ENCODE data around the gene SLC51A.

- no peak for TF ChIP-seq EZH2 (IDR thresholded peaks at IDR 0.05; ENCODE audit: insufficient read depth, low read length)
- TF ChIP-seq, protein P1, sequence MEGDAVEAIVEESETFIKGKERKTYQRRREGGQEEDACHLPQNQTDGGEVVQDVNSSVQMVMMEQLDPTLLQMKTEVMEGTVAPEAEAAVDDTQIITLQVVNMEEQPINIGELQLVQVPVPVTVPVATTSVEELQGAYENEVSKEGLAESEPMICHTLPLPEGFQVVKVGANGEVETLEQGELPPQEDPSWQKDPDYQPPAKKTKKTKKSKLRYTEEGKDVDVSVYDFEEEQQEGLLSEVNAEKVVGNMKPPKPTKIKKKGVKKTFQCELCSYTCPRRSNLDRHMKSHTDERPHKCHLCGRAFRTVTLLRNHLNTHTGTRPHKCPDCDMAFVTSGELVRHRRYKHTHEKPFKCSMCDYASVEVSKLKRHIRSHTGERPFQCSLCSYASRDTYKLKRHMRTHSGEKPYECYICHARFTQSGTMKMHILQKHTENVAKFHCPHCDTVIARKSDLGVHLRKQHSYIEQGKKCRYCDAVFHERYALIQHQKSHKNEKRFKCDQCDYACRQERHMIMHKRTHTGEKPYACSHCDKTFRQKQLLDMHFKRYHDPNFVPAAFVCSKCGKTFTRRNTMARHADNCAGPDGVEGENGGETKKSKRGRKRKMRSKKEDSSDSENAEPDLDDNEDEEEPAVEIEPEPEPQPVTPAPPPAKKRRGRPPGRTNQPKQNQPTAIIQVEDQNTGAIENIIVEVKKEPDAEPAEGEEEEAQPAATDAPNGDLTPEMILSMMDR (IDR thresholded peaks at IDR 0.05; ENCODE audit: insufficient read depth, low read depth, low read length) = no peak
These were observed 23.7 kb upstream of the SLC51A start for GRCh38 chr3:196192524-196193051.

All from astrocyte (in vitro differentiated cells and primary cell).